ENCODE results near the gene SPON2.

SPON2 gene

GRCh38 chr4:1205586-1206298 lies 33.4 kb upstream of the SPON2 start:
- H3K27ac ChIP-seq = peak overlapping the region; percentile 39
- no peak for TF ChIP-seq CTCF (conservative IDR thresholded peaks at IDR 0.05; ENCODE audit: low read depth)
- ChIA-PET POLR2A (ENCODE audit: low non-redundant PET) (no interaction called here), CTCF (no interaction called here)
- no peak for DNase-seq (ENCODE audit: low spot score)

- no peak for DNase-seq (ENCODE audit: low spot score)
- ChIA-PET CTCF (no interaction called here), POLR2A (ENCODE audit: low non-redundant PET) (no interaction called here)
- TF ChIP-seq CTCF (conservative IDR thresholded peaks at IDR 0.05; ENCODE audit: low read depth) = no peak
- H3K27ac ChIP-seq = peak overlapping the region; percentile 39
Measured at GRCh38 chr4:1204828-1205585, 32.6 kb upstream of the SPON2 start.

- DNase-seq (ENCODE audit: low spot score) = no peak
- POLR2A ChIA-PET (ENCODE audit: low non-redundant PET) = no interaction called here
- CTCF ChIA-PET = interaction anchor here (0.6 kb wide), 1 partner anchor 956 kb away, joined by 3 read pairs; no protein-coding TSS in a partner anchor
- TF ChIP-seq CTCF (conservative IDR thresholded peaks at IDR 0.05; ENCODE audit: low read depth) = no peak
- peak overlapping the region; percentile 39 for H3K27ac ChIP-seq
Measured at GRCh38 chr4:1204286-1204827, 32.0 kb upstream of the SPON2 start.

- no peak overlapping the region; the same call in 1 of the 2 replicates for H3K27ac ChIP-seq
- no peak for TF ChIP-seq CTCF (conservative IDR thresholded peaks at IDR 0.05; ENCODE audit: low read depth)
- ChIA-PET POLR2A (ENCODE audit: low non-redundant PET) (no interaction called here), CTCF (no interaction called here)
- DNase-seq (ENCODE audit: low spot score) = no peak
Measured at GRCh38 chr4:1203026-1203616, 30.7 kb upstream of the SPON2 start.

GRCh38 chr4:1202526-1203011 lies 30.2 kb upstream of the SPON2 start:
- DNase-seq (ENCODE audit: low spot score) = no peak
- ChIA-PET CTCF (no interaction called here), POLR2A (ENCODE audit: low non-redundant PET) (no interaction called here)
- TF ChIP-seq CTCF (conservative IDR thresholded peaks at IDR 0.05; ENCODE audit: low read depth) = no peak
- no peak overlapping the region for H3K27ac ChIP-seq

- peak overlapping the region; percentile 40 for H3K27ac ChIP-seq
- no peak for TF ChIP-seq CTCF (conservative IDR thresholded peaks at IDR 0.05; ENCODE audit: low read depth)
- CTCF ChIA-PET = no interaction called here
- POLR2A ChIA-PET (ENCODE audit: low non-redundant PET) = no interaction called here
- DNase-seq (ENCODE audit: low spot score) = no peak
Measured at GRCh38 chr4:1201851-1202525, 29.6 kb upstream of the SPON2 start.

All from RWPE1 (cell line).